GM21423 (cell line): ENCODE data around the gene SARNP.
"Not testable (repeated sequence)": the region's sequence is repeated elsewhere in the genome, so short reads cannot be mapped to it uniquely, and the experiment has no call there.

Source experiments
- ATAC-seq: cut with Tn5 transposase; IDR thresholded peaks from one replicate; pipeline ENCODE4 v1.9.1; 2021; ENCODE audit warnings: mild to moderate bottlenecking, moderate library complexity; ENCODE audit not compliant: unreplicated experiment

SARNP gene

GRCh38 chr12:55817345-55818139 lies at the start of gene SARNP, which contains the start of gene ORMDL2:
SARNP (minus strand) TSS chr12:55817724; CDS start chr12:55817701, 23 bp downstream.
ORMDL2 (plus strand) TSS chr12:55818041; CDS start chr12:55819000, 959 bp downstream.
- peak; percentile 98 for ATAC-seq

- not testable (repeated sequence) for ATAC-seq
Measured at GRCh38 chr12:55866454-55867004, 49.0 kb upstream of the SARNP start.

GRCh38 chr12:55865327-55865726 lies 47.8 kb upstream of the SARNP start:
- ATAC-seq = no peak

GRCh38 chr12:55862931-55863330 lies 45.4 kb upstream of the SARNP start:
- ATAC-seq = not testable (repeated sequence)

- no peak for ATAC-seq
Measured at GRCh38 chr12:55862286-55862685, 44.8 kb upstream of the SARNP start.

- no peak for ATAC-seq
Measured at GRCh38 chr12:55861871-55862270, 44.3 kb upstream of the SARNP start.

GRCh38 chr12:55861396-55861795 lies 43.9 kb upstream of the SARNP start:
- no peak for ATAC-seq

- ATAC-seq = no peak
Measured at GRCh38 chr12:55852740-55853139, 35.2 kb upstream of the SARNP start.

- no peak for ATAC-seq
Measured at GRCh38 chr12:55850893-55851292, 33.4 kb upstream of the SARNP start.

GRCh38 chr12:55850401-55850800 lies 32.9 kb upstream of the SARNP start:
- no peak for ATAC-seq

GRCh38 chr12:55849616-55850343 lies 32.3 kb upstream of the SARNP start:
- ATAC-seq = no peak

- ATAC-seq = no peak
Measured at GRCh38 chr12:55847603-55848291, 30.2 kb upstream of the SARNP start.

GRCh38 chr12:55847033-55847432 lies 29.5 kb upstream of the SARNP start:
- ATAC-seq = no peak

GRCh38 chr12:55845785-55846496 lies 28.4 kb upstream of the SARNP start:
- no peak for ATAC-seq

- no peak for ATAC-seq
Measured at GRCh38 chr12:55845361-55845760, 27.8 kb upstream of the SARNP start.

GRCh38 chr12:55844961-55845360 lies 27.4 kb upstream of the SARNP start:
- no peak for ATAC-seq

GRCh38 chr12:55843431-55843830 lies 25.9 kb upstream of the SARNP start:
- no peak for ATAC-seq

GRCh38 chr12:55842681-55843429 lies 25.3 kb upstream of the SARNP start, which contains the start of gene MMP19:
MMP19 (minus strand) TSS chr12:55842936; CDS start chr12:55842830, 106 bp downstream.
- ATAC-seq = no peak

GRCh38 chr12:55840581-55841351 lies 23.2 kb upstream of the SARNP start:
- ATAC-seq = no peak
